ENCODE measurements around the gene SLC22A4. TPM values are rescaled to one million over a fixed set of nuclear protein-coding genes. Genes with fewer than 3 reads are reported as not detected.

SLC22A4 gene
- total RNA-seq, 1 experiment from 2014 or later, result 1.5 TPM

DNA sequence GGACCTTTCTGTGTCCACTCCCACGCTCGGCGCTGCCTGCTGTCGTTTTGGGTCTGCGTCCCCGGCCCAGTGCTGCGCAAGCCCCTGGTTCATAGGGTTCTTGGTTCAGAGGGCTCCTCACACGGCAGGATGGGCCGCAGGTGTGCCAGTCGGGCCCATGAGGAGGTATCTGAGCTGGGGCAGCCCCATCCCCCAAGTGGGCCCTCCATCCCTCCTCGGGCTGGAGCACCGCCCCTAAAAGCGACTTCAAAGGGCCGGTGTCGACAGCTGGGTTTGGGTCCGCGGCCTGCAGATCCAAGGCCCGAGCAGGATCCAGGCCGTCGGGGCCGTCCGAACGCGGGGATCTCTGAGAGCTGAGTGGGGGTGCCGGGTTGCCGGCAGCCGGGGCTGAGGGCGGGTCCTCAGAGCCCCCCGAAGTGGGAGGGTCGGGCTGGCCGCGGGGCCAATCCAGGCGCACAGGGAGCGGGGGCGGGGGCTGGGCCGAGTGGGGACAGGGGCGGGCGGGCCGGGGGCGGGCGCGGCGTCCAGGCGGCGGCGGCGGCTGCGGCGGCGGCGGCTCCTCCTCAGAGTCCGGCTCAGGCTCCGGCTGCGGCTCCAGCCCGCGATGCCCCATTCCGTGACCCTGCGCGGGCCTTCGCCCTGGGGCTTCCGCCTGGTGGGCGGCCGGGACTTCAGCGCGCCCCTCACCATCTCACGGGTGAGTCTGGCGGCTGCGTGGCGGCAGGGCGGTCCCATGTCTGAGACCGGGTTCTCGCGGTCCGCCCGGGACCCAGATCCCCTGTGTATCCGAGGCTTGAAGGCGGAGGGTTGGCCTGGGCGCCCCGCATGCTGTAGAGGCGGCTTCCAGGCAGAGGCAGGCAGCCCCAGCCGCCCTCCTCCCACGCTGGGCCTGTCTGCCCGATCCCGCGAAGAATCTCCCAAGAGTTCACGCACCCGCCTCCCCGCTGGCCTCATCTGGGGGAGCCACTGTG lies 36.8 kb upstream of the SLC22A4 start, which contains the start of gene PDLIM4:
PDLIM4 (plus strand) TSS at position 566 of the 971 bp plus-strand sequence; CDS start at position 605, 39 bp downstream.
- DNase-seq (ENCODE audit: low read depth, low spot score) (no peak), ATAC-seq (peak; percentile 73)
- H3K4me1 ChIP-seq (ENCODE audit: control insufficient read depth, insufficient read depth, low read length), result no peaks in the 10 kb centered on the region
- no peaks in the 10 kb centered on the region for H3K36me3 ChIP-seq (ENCODE audit: control insufficient read depth, insufficient read depth, low read length)
- in situ Hi-C loops (cut with HindIII; ENCODE audit: low pct_unique_long_range_greater_than_20kb, low sequenced_read_pairs), result no loop called here
- ChIA-PET CTCF (no interaction called here), POLR2A (no interaction called here)
- TF ChIP-seq, protein P1, sequence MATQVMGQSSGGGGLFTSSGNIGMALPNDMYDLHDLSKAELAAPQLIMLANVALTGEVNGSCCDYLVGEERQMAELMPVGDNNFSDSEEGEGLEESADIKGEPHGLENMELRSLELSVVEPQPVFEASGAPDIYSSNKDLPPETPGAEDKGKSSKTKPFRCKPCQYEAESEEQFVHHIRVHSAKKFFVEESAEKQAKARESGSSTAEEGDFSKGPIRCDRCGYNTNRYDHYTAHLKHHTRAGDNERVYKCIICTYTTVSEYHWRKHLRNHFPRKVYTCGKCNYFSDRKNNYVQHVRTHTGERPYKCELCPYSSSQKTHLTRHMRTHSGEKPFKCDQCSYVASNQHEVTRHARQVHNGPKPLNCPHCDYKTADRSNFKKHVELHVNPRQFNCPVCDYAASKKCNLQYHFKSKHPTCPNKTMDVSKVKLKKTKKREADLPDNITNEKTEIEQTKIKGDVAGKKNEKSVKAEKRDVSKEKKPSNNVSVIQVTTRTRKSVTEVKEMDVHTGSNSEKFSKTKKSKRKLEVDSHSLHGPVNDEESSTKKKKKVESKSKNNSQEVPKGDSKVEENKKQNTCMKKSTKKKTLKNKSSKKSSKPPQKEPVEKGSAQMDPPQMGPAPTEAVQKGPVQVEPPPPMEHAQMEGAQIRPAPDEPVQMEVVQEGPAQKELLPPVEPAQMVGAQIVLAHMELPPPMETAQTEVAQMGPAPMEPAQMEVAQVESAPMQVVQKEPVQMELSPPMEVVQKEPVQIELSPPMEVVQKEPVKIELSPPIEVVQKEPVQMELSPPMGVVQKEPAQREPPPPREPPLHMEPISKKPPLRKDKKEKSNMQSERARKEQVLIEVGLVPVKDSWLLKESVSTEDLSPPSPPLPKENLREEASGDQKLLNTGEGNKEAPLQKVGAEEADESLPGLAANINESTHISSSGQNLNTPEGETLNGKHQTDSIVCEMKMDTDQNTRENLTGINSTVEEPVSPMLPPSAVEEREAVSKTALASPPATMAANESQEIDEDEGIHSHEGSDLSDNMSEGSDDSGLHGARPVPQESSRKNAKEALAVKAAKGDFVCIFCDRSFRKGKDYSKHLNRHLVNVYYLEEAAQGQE (IDR thresholded peaks at IDR 0.05; ENCODE audit: insufficient read depth in 1 of 2, low read depth in 2 of 2, low read length in 1 of 2), result no peak
- TF ChIP-seq, protein P2, sequence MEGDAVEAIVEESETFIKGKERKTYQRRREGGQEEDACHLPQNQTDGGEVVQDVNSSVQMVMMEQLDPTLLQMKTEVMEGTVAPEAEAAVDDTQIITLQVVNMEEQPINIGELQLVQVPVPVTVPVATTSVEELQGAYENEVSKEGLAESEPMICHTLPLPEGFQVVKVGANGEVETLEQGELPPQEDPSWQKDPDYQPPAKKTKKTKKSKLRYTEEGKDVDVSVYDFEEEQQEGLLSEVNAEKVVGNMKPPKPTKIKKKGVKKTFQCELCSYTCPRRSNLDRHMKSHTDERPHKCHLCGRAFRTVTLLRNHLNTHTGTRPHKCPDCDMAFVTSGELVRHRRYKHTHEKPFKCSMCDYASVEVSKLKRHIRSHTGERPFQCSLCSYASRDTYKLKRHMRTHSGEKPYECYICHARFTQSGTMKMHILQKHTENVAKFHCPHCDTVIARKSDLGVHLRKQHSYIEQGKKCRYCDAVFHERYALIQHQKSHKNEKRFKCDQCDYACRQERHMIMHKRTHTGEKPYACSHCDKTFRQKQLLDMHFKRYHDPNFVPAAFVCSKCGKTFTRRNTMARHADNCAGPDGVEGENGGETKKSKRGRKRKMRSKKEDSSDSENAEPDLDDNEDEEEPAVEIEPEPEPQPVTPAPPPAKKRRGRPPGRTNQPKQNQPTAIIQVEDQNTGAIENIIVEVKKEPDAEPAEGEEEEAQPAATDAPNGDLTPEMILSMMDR (IDR thresholded peaks at IDR 0.05), result no peak
- no peak for TF ChIP-seq POLR2AphosphoS5 (IDR thresholded peaks at IDR 0.05; ENCODE audit: low read depth, low read length)
- peak; percentile 96 for TF ChIP-seq TCF7L2 (IDR thresholded peaks at IDR 0.05; ENCODE audit: low read depth, low read length)
- no peak for TF ChIP-seq SIN3A (IDR thresholded peaks at IDR 0.05; ENCODE audit: borderline replicate concordance, insufficient read depth, low read depth, low read length)
- H3K27ac ChIP-seq (ENCODE audit: low read length), result peak within 1 kb of the TSS; percentile 68
- no TSS peak for BruUV-seq (replicated peaks)
- H3K9me3 ChIP-seq (ENCODE audit: control insufficient read depth, insufficient read depth, low read depth, low read length), result no peaks in the 10 kb centered on the region
- H3K27me3 ChIP-seq (ENCODE audit: control insufficient read depth, insufficient read depth, low read length), result no peaks in the 10 kb centered on the region
- intact Hi-C loops (cut with micrococcal nuclease; ENCODE audit: unreplicated experiment), result no loop called here
- H3K4me3 ChIP-seq (ENCODE audit: low read depth in 2 of 2, low read length in 2 of 2), result peak within 1 kb of the TSS; percentile 43 to 48

DNA sequence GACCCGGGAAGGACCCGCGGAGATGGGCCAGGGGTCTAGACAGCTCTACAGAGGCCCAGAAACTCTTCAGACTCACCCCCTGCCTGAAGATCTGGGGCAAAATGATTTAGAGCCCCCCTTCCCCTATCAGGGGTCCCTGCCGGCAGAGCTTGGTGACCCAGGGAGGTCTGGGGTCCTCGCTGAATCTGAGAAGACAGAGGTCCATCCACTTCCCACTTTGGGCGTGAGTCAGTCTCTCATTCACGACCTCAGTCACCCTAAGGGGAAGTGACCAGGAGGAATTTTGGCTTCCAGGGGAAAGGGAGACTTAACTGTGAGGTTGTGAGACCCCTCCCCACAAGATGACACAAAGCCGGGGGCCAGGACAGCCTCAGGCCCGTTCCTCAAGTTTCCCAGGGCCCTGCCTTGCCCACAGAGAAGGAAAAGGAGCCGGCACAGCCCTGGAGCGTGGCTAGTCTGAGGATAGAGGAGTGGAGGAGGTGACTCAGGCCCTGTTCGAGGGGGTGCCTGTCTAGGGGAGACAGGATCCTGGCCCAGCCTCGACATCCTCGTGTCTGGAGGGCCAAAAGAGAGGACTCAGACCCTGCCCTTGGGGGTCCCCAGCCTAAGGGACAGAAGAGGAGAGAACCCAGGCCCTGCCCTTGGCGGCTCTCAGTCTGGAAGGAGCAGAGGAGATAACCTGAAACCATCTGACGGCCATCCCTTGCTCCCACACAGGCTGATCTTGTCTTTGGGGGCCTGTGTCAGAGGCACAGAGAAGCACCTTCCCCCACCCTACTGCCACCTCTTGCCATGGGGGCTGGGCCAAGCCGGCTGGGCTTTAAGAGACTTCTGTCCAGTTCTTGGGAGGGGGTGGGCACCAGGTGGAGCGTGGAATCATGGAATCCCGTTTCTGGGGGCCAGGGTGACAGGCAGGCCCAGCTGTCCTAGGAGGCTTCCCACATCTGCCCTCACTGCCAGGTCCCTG lies 35.8 kb upstream of the SLC22A4 start:
- peak; percentile 49; the same call in 1 of the 2 replicates for ATAC-seq

More for the DNA sequence above, 35.8 kb upstream of the SLC22A4 start:
- Histone ChIP-seq H3K27me3 (ENCODE audit: control insufficient read depth, insufficient read depth, low read length) (no peaks in the 10 kb centered on the region), H3K4me1 (ENCODE audit: control insufficient read depth, insufficient read depth, low read length) (no peaks in the 10 kb centered on the region), H3K27ac (ENCODE audit: low read length) (peak overlapping the region; percentile 68), H3K9me3 (ENCODE audit: control insufficient read depth, insufficient read depth, low read depth, low read length) (no peaks in the 10 kb centered on the region), H3K4me3 (ENCODE audit: low read depth in 2 of 2, low read length in 2 of 2) (peak overlapping the region; percentile 43 to 48), H3K36me3 (ENCODE audit: control insufficient read depth, insufficient read depth, low read length) (no peaks in the 10 kb centered on the region)
- CTCF ChIA-PET, result no interaction called here
- POLR2A ChIA-PET, result no interaction called here
- DNase-seq (ENCODE audit: low read depth, low spot score), result no peak
- no TSS peak for BruUV-seq (replicated peaks)
- in situ Hi-C loops (cut with HindIII; ENCODE audit: low pct_unique_long_range_greater_than_20kb, low sequenced_read_pairs) (no loop called here), intact Hi-C loops (cut with micrococcal nuclease; ENCODE audit: unreplicated experiment) (no loop called here)
- TF ChIP-seq TCF7L2 (IDR thresholded peaks at IDR 0.05; ENCODE audit: low read depth, low read length), result no peak
- TF ChIP-seq, protein P2 (IDR thresholded peaks at IDR 0.05), result no peak
- no peak for TF ChIP-seq POLR2AphosphoS5 (IDR thresholded peaks at IDR 0.05; ENCODE audit: low read depth, low read length)
- TF ChIP-seq SIN3A (IDR thresholded peaks at IDR 0.05; ENCODE audit: borderline replicate concordance, insufficient read depth, low read depth, low read length), result no peak
- TF ChIP-seq, protein P1 (IDR thresholded peaks at IDR 0.05; ENCODE audit: insufficient read depth in 1 of 2, low read depth in 2 of 2, low read length in 1 of 2), result no peak

Measured in Panc1 (cell line).